NT2/D1 (cell line): ENCODE data around the gene ZSWIM5.
"Not testable (repeated sequence)": the region's sequence is repeated elsewhere in the genome, so short reads cannot be mapped to it uniquely, and the experiment has no call there.

Experiments
- DNase-seq: peaks from one replicate; pipeline ENCODE4 v3.0.0-alpha.2; 2011; ENCODE audit warnings: low read depth, low spot score
- H3K27me3 ChIP-seq: 2 replicates; pipeline ENCODE4 v1.6.0; 2011; ENCODE audit warnings: mild to moderate bottlenecking; ENCODE audit not compliant: insufficient read length, insufficient read depth
- H3K36me3 ChIP-seq: 2 replicates; pipeline ENCODE4 v1.6.1; 2011; ENCODE audit warnings: mild to moderate bottlenecking, low read length, mixed read lengths; ENCODE audit not compliant: insufficient read depth, insufficient read length
- H3K4me1 ChIP-seq: 2 replicates; pipeline ENCODE4 v1.5.1; 2011; ENCODE audit not compliant: insufficient read depth, insufficient read length
- H3K4me3 ChIP-seq: 2 replicates; pipeline ENCODE4 v1.5.1; 2011; ENCODE audit warnings: low read depth; ENCODE audit not compliant: insufficient read length
- H3K9ac ChIP-seq: 2 replicates; pipeline ENCODE4 v1.6.0; 2011; ENCODE audit warnings: low read depth; ENCODE audit not compliant: insufficient read length
- H3K9me3 ChIP-seq: 2 replicates; pipeline ENCODE4 v1.5.1; 2011; ENCODE audit warnings: mild to moderate bottlenecking, low read length; ENCODE audit not compliant: insufficient read depth
- SUZ12 ChIP-seq: IDR thresholded peaks from 2 replicates; pipeline ENCODE4 v1.6.1; 2011; ENCODE audit not compliant: insufficient read length, insufficient read depth; ENCODE audit errors: extremely low read depth
- YY1 ChIP-seq: IDR thresholded peaks from 2 replicates; pipeline ENCODE4 v1.6.1; 2011; ENCODE audit not compliant: insufficient read length, insufficient read depth
- ZNF274 ChIP-seq: IDR thresholded peaks from 2 replicates; pipeline ENCODE4 v1.6.1; 2011; ENCODE audit warnings: mild to moderate bottlenecking, low read depth, low read length

ZSWIM5 gene

GRCh38 chr1:45205011-45205909, 1.1 kb downstream of the ZSWIM5 start:
- peaks cover 44% of the 10 kb centered on the region for H3K27me3 ChIP-seq
- no peaks in the 10 kb centered on the region for H3K36me3 ChIP-seq
- TF ChIP-seq YY1 (no peak), ZNF274 (no peak), SUZ12 (no peak)
- H3K9ac ChIP-seq = peak overlapping the region; percentile 73
- peak overlapping the region; percentile 70 for H3K4me3 ChIP-seq
- H3K9me3 ChIP-seq = no peaks in the 10 kb centered on the region
- DNase-seq = peak; percentile 25
- H3K4me1 ChIP-seq = no peaks in the 10 kb centered on the region

GRCh38 chr1:45200906-45201500, 5.4 kb downstream of the ZSWIM5 start:
- H3K4me1 ChIP-seq = no peaks in the 10 kb centered on the region
- peaks cover 19% of the 10 kb centered on the region for H3K27me3 ChIP-seq
- H3K9ac ChIP-seq = no peak overlapping the region
- H3K9me3 ChIP-seq = peaks cover 5% of the 10 kb centered on the region; the same call in 1 of the 2 replicates
- TF ChIP-seq YY1 = no peak
- TF ChIP-seq ZNF274 = no peak
- TF ChIP-seq SUZ12 = no peak
- no peaks in the 10 kb centered on the region for H3K36me3 ChIP-seq
- no peak for DNase-seq
- H3K4me3 ChIP-seq = no peak overlapping the region

- no peaks in the 10 kb centered on the region for H3K36me3 ChIP-seq
- no peak for DNase-seq
- peaks cover 5% of the 10 kb centered on the region; the same call in 1 of the 2 replicates for H3K9me3 ChIP-seq
- H3K4me3 ChIP-seq = no peak overlapping the region
- H3K9ac ChIP-seq = no peak overlapping the region
- H3K27me3 ChIP-seq = peaks cover 18% of the 10 kb centered on the region
- H3K4me1 ChIP-seq = no peaks in the 10 kb centered on the region
- TF ChIP-seq ZNF274 = no peak
- TF ChIP-seq YY1 = no peak
- TF ChIP-seq SUZ12 = no peak
Observed at GRCh38 chr1:45200435-45200834, 6.0 kb downstream of the ZSWIM5 start.

GRCh38 chr1:45198185-45198584, 8.2 kb downstream of the ZSWIM5 start:
- H3K9me3 ChIP-seq = peaks cover 5% of the 10 kb centered on the region; the same call in 1 of the 2 replicates
- H3K9ac ChIP-seq = no peak overlapping the region
- H3K27me3 ChIP-seq = no peaks in the 10 kb centered on the region
- DNase-seq = no peak
- TF ChIP-seq YY1 = no peak
- no peak for TF ChIP-seq ZNF274
- TF ChIP-seq SUZ12 = no peak
- no peaks in the 10 kb centered on the region for H3K4me1 ChIP-seq
- H3K36me3 ChIP-seq = no peaks in the 10 kb centered on the region
- no peak overlapping the region for H3K4me3 ChIP-seq

- Histone ChIP-seq H3K36me3 (no peaks in the 10 kb centered on the region), H3K9ac (no peak overlapping the region), H3K9me3 (peaks cover 5% of the 10 kb centered on the region; the same call in 1 of the 2 replicates), H3K4me1 (no peaks in the 10 kb centered on the region), H3K27me3 (no peaks in the 10 kb centered on the region), H3K4me3 (no peak overlapping the region)
- DNase-seq = no peak
- TF ChIP-seq ZNF274 (no peak), YY1 (no peak), SUZ12 (no peak)
Observed at GRCh38 chr1:45196863-45197262, 9.5 kb downstream of the ZSWIM5 start.

- TF ChIP-seq ZNF274 (no peak), YY1 (no peak), SUZ12 (no peak)
- H3K27me3 ChIP-seq = no peaks in the 10 kb centered on the region
Observed at GRCh38 chr1:45191418-45191783, 15.0 kb downstream of the ZSWIM5 start.

GRCh38 chr1:45187725-45188124, 18.7 kb downstream of the ZSWIM5 start:
- H3K9me3 ChIP-seq = no peaks in the 10 kb centered on the region
- no peak overlapping the region for H3K9ac ChIP-seq
- no peak overlapping the region for H3K4me3 ChIP-seq
- no peaks in the 10 kb centered on the region for H3K4me1 ChIP-seq
- H3K27me3 ChIP-seq = no peaks in the 10 kb centered on the region
- no peaks in the 10 kb centered on the region for H3K36me3 ChIP-seq
- TF ChIP-seq SUZ12 (no peak), YY1 (no peak), ZNF274 (no peak)
- no peak for DNase-seq

More at GRCh38 chr1:45191418-45191783, 15.0 kb downstream of the ZSWIM5 start:
- H3K4me1 ChIP-seq = no peaks in the 10 kb centered on the region
- H3K9me3 ChIP-seq = no peaks in the 10 kb centered on the region
- no peak overlapping the region for H3K4me3 ChIP-seq
- H3K36me3 ChIP-seq = no peaks in the 10 kb centered on the region
- DNase-seq = no peak
- H3K9ac ChIP-seq = no peak overlapping the region

GRCh38 chr1:45179918-45180519, 26.4 kb downstream of the ZSWIM5 start:
- not testable (repeated sequence) for H3K9ac ChIP-seq, H3K36me3 ChIP-seq, H3K4me3 ChIP-seq, DNase-seq, H3K27me3 ChIP-seq, H3K4me1 ChIP-seq
- H3K9me3 ChIP-seq = peaks cover 26% of the 10 kb centered on the region
